Fibroblast of lung (primary cell): ENCODE measurements around the gene MAN2B2.

Source experiments
- EZH2 ChIP-seq: IDR thresholded peaks from 2 replicates; pipeline ENCODE4 v1.5.1; 2012; ENCODE audit warnings: low read length, control low read depth, mild to moderate bottlenecking; ENCODE audit errors: missing control alignments
- TF ChIP-seq, protein P1 (sequence below), 2 donors: IDR thresholded peaks in 1 of 2; conservative IDR thresholded peaks in 1 of 2; 1 replicate in 1 of 2; 2 replicates in 1 of 2; pipeline ENCODE4 v1.5.1; 2011 to 2012; ENCODE audit warnings: low read length in 2 of 2, control low read depth in 1 of 2, inconsistent platforms in 1 of 2, low read depth in 1 of 2, mild to moderate bottlenecking in 1 of 2

DNA sequence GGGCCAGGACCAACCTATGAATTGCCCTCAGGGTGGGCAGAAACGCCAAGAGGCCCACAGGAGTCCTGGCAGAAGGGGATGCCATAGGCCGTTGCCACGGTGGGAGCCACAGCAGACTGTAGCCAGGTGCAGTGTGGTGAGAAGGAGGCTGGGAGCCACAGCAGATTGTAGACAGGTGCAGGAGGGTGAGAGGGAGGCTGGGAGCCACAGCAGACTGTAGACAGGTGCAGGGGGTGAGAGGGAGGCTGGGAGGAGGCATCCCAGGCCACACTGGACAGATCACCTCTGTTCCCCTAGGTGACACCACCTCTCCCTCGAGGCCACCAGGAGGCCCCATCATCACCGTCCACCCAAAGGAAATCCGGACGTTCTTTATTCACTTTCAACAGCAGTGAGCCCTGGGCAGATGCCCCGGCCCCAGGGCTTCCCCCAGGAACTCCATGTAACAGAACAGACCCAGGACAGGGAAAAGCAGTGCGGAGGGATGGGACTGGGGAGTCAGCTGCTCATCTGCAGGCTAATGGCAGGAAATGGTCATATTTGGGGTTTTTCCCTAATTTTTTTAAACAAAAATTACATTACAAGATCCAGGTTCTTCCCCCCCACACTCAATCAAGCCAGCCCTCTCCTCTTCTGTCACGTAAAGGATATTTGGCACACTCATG lies 46.0 kb downstream of the MAN2B2 start:
- TF ChIP-seq, protein P1, sequence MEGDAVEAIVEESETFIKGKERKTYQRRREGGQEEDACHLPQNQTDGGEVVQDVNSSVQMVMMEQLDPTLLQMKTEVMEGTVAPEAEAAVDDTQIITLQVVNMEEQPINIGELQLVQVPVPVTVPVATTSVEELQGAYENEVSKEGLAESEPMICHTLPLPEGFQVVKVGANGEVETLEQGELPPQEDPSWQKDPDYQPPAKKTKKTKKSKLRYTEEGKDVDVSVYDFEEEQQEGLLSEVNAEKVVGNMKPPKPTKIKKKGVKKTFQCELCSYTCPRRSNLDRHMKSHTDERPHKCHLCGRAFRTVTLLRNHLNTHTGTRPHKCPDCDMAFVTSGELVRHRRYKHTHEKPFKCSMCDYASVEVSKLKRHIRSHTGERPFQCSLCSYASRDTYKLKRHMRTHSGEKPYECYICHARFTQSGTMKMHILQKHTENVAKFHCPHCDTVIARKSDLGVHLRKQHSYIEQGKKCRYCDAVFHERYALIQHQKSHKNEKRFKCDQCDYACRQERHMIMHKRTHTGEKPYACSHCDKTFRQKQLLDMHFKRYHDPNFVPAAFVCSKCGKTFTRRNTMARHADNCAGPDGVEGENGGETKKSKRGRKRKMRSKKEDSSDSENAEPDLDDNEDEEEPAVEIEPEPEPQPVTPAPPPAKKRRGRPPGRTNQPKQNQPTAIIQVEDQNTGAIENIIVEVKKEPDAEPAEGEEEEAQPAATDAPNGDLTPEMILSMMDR (conservative IDR thresholded peaks at IDR 0.05 in 1 of 2, IDR thresholded peaks at IDR 0.05 in 1 of 2; ENCODE audit: low read depth in 1 of 2, low read length in 2 of 2) = no peak
- TF ChIP-seq EZH2 = no peak
